Posterior cingulate gyrus (tissue), 11 donors: ENCODE measurements around the gene GCFC2.

Experiments
- DNase-seq, 10 donors: peaks; one replicate each; pipeline versions ENCODE4 v3.0.0 to v3.0.0-alpha.2; 2020 to 2021; ENCODE audit warnings: mixed read lengths in 3 of 10
- intact Hi-C: fragments of 100-400 bp; cut with DNase I; formaldehyde crosslinking; loops from one replicate; pipeline ENCODE4 v1.15.1; 2023

The GCFC2 gene

GRCh38 chr2:75633620-75634019 is 77.1 kb downstream of the GCFC2 start:
- DNase-seq, result no peak
- intact Hi-C loops, result no loop called here

GRCh38 chr2:75632813-75633212 is 77.9 kb downstream of the GCFC2 start:
- intact Hi-C loops, result no loop called here

GRCh38 chr2:75632091-75632701 is 78.5 kb downstream of the GCFC2 start:
- no peak for DNase-seq
- intact Hi-C loops, result no loop called here

More at GRCh38 chr2:75632813-75633212, 77.9 kb downstream of the GCFC2 start:
- DNase-seq, result no peak

- intact Hi-C loops, result loop anchor here (5.0 kb wide), 1 partner anchor 711 kb away; no protein-coding TSS in a partner anchor
- DNase-seq, result peak; percentile 48 to 96 (median 79)
Measured at GRCh38 chr2:75627902-75628504, 82.7 kb downstream of the GCFC2 start.

GRCh38 chr2:75622929-75623328 is 87.8 kb downstream of the GCFC2 start:
- intact Hi-C loops, result no loop called here
- DNase-seq, result no peak

- intact Hi-C loops, result no loop called here
- DNase-seq, result no peak
Measured at GRCh38 chr2:75622500-75622899, 88.2 kb downstream of the GCFC2 start.

- DNase-seq, result peak in 1 of 10 donors; percentile 38
- intact Hi-C loops, result no loop called here
Measured at GRCh38 chr2:75621228-75621627, 89.5 kb downstream of the GCFC2 start.

- intact Hi-C loops, result no loop called here
- no peak for DNase-seq
Measured at GRCh38 chr2:75619956-75620740, 90.6 kb downstream of the GCFC2 start.

GRCh38 chr2:75616933-75617332 is 93.8 kb downstream of the GCFC2 start:
- no peak for DNase-seq
- intact Hi-C loops, result no loop called here

GRCh38 chr2:75616406-75616805 is 94.3 kb downstream of the GCFC2 start:
- DNase-seq, result no peak
- intact Hi-C loops, result no loop called here

- DNase-seq, result no peak
- intact Hi-C loops, result no loop called here
Measured at GRCh38 chr2:75614162-75614651, 96.5 kb downstream of the GCFC2 start.

- intact Hi-C loops, result no loop called here
- no peak for DNase-seq
Measured at GRCh38 chr2:75612862-75613243, 97.9 kb downstream of the GCFC2 start.
